GM12873 (cell line): ENCODE data around the gene GMNN.

ENCODE experiments used
- CTCF ChIP-seq: IDR thresholded peaks from 2 replicates; pipeline ENCODE4 v1.5.1; 2012; ENCODE audit warnings: low read depth, mild to moderate bottlenecking, moderate library complexity, low read length, control low read depth; ENCODE audit not compliant: insufficient read depth; ENCODE audit errors: missing control alignments

The GMNN gene

GRCh38 chr6:24774696-24775519 lies at the start of gene GMNN:
Gene GMNN, plus strand, starts transcription at chr6:24774937. Its CDS starts 2,310 bp downstream, at chr6:24777247.
- no peak for TF ChIP-seq CTCF

DNA sequence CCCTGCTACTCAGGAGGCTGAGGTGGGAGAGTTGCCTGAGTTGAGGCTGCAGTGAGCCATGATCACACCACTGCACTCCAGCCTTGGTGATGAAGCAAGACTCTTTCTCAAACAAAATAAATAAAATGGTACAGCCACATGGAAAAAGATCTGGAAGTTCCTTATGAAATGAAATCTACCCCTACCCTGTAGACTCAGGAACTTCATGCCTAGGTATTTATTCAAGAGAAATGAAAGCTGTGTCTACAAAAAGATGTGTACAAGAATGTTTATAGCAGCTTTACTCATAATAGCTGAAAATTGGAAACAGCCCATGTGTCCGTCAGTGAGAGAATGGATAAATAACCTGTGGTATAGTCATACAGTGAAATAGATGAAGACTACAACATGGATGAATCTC lies 40.6 kb upstream of the GMNN start:
- no peak for TF ChIP-seq CTCF

- TF ChIP-seq CTCF = no peak
Observed at GRCh38 chr6:24738741-24739140, 36.0 kb upstream of the GMNN start.

- no peak for TF ChIP-seq CTCF
Observed at GRCh38 chr6:24740861-24741260, 33.9 kb upstream of the GMNN start.

- no peak for TF ChIP-seq CTCF
Observed at GRCh38 chr6:24742216-24742738, 32.5 kb upstream of the GMNN start.

DNA sequence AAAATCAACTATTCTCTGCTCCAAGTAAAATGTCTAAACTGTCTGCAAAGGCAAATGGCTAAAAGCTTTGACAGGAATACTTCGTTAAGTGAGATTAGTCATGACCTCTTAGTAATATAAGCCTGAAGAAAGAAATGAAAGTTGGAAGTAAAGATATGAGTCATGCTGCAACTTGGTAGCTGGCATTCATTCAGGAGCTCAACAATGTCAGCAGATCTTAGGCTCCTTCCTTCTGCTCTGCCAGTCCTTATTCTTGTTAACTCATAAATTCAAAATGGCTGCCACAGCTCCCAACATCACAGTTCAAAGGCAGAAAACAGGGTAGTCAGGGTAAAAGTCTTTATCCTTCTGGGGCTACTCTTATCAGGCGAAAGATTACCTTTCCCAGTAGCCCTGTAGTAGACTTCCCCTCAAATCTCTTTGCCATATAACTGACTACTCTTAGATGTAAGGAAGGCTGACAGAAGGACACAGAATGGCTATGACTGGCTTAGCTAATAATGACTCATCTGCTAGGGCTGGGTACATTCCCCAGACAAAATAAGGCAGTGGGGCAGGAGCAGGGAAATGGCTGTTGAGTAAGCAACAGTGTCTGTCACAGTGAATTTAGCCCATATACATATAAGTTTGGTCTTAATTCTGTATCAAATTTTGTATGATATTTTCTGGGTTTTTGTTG lies 31.3 kb upstream of the GMNN start:
- no peak for TF ChIP-seq CTCF

DNA sequence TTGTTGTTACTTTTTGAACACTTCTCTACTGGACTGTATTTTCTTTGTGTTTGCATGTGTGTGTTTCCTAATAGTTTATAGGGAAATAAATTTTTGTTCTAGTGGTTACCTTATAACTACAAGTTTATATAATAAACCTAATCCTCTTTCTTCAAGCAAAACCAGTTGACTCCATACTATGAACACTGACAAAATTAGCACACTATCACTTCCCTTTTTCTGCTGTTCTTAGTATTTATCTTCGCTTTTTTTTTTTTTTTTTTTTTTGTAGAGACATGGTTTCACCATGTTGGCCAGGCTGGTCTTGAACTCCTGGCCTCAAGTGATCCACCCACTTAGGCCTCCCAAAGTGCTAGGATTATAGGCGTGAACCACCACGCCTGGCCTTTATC lies 30.8 kb upstream of the GMNN start:
- no peak for TF ChIP-seq CTCF
